Coronary artery (tissue), 2 donors: ENCODE data around the gene RPL13.

Experiments used
- DNase-seq: peaks from one replicate; pipeline ENCODE4 v3.0.0-alpha.2; 2017; ENCODE audit warnings: low spot score
- H3K27ac ChIP-seq, 2 donors: fragments of 200-600 bp; sonication (generic); one replicate each; pipeline ENCODE4 v1.5.1; 2016 to 2019
- H3K4me3 ChIP-seq: fragments of 200-600 bp; sonication (generic); 2 replicates; pipeline ENCODE4 v1.5.1; 2016; ENCODE audit warnings: mild to moderate bottlenecking, moderate library complexity
- TF ChIP-seq, protein P1 (sequence below): fragments of 200-600 bp; sonication (generic); IDR thresholded peaks from one replicate; pipeline ENCODE4 v1.5.1; 2019; ENCODE audit warnings: antibody characterized with exemption

Gene RPL13

DNA sequence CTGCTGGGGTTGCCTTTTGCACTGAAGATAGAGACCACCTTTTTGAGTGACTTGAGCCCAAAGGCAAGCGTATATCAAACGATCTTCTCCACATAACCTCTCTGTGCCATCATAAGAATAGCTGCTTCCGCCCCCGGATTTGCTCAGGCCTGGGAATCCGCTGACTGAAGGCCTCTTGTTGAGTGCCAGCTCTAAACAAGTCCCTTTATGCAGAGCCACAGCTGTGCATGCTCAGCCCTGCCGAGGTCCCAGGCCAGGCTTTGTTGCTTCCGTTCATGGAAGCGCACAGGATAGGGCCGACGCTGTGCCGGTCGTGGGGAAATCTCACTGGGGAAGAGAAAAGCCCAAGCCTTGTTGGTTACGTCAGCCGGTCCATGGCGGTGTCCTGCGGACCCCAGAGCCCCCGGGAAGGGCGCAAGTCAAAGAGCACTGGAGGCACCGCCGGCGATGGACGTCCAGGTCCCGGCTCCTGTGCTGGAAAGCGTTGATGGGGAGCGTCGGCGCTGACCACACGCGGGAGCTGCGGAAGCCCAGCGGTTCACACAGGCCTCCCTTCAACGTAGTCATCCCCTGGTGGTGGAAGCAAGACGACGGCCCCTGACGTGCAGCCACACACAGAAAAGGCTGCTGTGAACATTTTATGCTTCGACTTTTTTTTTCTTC lies 23.5 kb upstream of the RPL13 start:
- TF ChIP-seq, protein P1, sequence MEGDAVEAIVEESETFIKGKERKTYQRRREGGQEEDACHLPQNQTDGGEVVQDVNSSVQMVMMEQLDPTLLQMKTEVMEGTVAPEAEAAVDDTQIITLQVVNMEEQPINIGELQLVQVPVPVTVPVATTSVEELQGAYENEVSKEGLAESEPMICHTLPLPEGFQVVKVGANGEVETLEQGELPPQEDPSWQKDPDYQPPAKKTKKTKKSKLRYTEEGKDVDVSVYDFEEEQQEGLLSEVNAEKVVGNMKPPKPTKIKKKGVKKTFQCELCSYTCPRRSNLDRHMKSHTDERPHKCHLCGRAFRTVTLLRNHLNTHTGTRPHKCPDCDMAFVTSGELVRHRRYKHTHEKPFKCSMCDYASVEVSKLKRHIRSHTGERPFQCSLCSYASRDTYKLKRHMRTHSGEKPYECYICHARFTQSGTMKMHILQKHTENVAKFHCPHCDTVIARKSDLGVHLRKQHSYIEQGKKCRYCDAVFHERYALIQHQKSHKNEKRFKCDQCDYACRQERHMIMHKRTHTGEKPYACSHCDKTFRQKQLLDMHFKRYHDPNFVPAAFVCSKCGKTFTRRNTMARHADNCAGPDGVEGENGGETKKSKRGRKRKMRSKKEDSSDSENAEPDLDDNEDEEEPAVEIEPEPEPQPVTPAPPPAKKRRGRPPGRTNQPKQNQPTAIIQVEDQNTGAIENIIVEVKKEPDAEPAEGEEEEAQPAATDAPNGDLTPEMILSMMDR = no peak
- H3K27ac ChIP-seq = no peak overlapping the region
- no peak overlapping the region for H3K4me3 ChIP-seq
- DNase-seq = no peak

DNA sequence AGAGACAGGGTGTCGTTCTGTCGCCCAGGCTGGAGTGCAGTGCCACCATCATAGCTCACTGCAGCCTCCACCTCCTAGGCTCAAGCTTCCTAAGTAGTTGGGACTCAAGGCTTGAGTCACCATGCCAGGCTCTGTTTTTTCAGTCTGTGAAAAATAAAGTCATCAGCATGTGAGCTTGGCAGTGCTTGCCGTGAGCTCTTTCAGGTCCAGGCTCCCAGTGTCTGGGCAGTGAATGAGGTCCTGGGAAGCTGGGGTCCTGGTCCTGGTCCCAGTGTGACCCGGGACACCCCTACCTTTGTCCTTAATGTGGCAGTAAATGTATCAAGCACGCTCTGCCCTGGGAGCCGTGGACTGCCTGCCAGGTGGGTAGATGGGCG lies 22.9 kb upstream of the RPL13 start:
- Histone ChIP-seq H3K27ac (no peak overlapping the region), H3K4me3 (no peak overlapping the region)
- TF ChIP-seq, protein P1 = no peak
- no peak for DNase-seq

DNA sequence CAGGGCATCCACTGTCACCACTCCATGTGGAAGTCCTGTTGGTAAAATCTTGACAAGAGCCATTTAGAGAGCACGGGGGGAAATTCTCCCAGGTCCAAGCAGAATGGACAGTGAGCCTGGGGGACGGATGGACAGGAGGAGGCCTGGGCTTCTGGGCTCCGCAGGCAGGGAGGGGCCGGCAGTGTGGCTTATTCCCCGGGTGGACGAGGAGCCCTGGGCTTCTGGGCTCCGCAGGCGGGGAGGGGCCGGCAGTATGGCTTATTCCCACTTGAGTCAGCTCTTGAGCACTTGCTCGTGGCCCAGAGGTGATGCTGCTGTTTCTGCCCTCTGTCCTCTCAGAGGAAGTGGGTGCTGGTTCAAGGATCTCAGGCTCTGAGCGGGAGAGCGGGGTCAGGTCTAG lies 22.2 kb upstream of the RPL13 start:
- TF ChIP-seq, protein P1 = no peak
- Histone ChIP-seq H3K4me3 (no peak overlapping the region), H3K27ac (no peak overlapping the region)

DNA sequence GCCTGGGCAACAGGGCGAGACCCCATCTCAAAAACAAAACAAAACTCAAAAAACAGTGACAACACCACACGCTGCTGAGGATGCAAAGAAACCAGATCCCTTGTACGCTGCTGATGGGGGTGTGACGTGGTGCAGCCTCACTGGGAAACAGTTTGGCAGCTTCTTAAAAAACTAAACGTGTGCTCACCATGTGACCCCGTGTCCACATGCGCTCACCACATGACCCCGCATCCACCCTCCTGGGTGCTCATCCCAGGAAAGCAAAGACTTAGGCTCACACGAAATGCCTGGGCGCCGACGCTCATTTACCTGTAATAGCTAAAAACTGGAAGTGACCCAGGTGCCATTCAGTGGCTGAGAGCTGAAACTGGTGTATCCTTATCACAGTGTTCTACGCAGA lies 19.9 kb upstream of the RPL13 start:
- no peak for DNase-seq
- TF ChIP-seq, protein P1 = no peak
- Histone ChIP-seq H3K4me3 (no peak overlapping the region), H3K27ac (no peak overlapping the region)

More for the DNA sequence above, 22.2 kb upstream of the RPL13 start:
- no peak for DNase-seq

DNA sequence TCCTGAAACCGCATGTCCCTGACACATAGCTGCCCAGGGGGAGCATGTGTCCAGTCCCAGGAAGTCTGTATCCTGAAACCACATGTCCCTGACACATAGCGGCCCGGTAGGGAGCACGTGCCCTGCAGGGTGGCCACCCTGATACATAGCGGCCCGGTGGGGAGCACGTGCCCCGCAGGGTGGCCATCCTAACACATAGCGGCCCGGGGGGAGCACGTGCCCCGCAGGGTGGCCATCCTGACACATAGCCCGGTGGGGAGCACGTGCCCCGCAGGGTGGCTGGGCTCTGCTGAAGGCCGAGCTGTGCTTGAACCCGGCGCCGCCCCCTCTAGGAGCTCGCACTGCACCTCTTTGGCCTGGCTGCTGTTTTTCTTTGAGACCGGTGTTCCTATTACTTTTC lies 18.7 kb upstream of the RPL13 start:
- Histone ChIP-seq H3K4me3 (no peak overlapping the region), H3K27ac (no peak overlapping the region)
- DNase-seq = no peak
- TF ChIP-seq, protein P1 = no peak

DNA sequence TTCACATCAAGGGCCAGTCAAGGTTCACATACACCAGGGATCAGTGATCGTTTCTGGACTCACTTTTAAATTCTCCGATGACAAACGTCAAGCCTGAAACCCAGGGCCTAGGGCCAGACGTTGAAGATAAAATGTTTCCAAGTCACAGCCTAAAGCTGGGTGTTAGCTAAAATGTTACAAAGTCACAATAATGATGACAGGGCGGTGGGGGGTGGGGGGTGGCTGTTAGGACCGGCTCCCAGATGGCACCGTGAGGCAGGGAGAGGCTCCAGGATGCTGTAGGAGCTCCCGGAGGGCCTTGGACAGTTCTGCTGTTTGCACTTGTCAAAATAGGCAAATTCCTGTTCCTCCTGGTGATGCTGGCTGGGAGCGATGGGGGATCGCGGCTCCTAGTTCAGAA lies 16.4 kb upstream of the RPL13 start:
- H3K4me3 ChIP-seq = no peak overlapping the region
- DNase-seq = no peak
- no peak overlapping the region for H3K27ac ChIP-seq
- TF ChIP-seq, protein P1 = no peak

DNA sequence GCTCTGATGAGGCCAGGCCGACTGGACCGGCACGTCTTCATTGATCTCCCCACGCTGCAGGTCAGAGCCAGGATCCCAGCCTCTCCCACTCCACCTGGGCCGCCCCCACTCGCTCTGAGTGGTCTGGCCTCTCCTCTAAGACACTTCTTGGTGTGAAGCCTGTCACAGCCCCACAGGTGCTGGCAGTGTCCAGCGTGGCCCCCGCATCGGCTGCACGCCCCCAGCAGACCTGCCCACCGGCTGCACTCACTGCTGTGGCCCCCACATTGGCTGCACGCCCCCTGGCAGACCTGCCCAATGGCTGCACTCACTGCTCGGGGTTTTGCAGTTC lies 15.8 kb upstream of the RPL13 start:
- TF ChIP-seq, protein P1 = no peak
- Histone ChIP-seq H3K4me3 (no peak overlapping the region), H3K27ac (no peak overlapping the region)
- no peak for DNase-seq
